IgD-negative memory B cell (primary cell): Measurements from ENCODE around the gene PCED1A. TPM values are rescaled to one million over a fixed set of nuclear protein-coding genes. Genes with fewer than 3 reads are reported as not detected.

ENCODE experiments used
- H3K27ac Mint-ChIP-seq, 3 donors: one replicate each; pipeline ENCODE4 v1.8.0; 2020 to 2022; ENCODE audit warnings: mild to moderate bottlenecking in 3 of 3, mixed read lengths in 3 of 3, moderate library complexity in 1 of 3
- H3K27me3 Mint-ChIP-seq: one replicate; pipeline ENCODE4 v1.8.0; 2021; ENCODE audit warnings: mixed read lengths
- H3K36me3 Mint-ChIP-seq: one replicate; pipeline ENCODE4 v1.8.0; 2020; ENCODE audit warnings: mild to moderate bottlenecking, mixed read lengths
- H3K4me1 Mint-ChIP-seq, 3 donors: one replicate each; pipeline ENCODE4 v1.8.0; 2020 to 2022; ENCODE audit warnings: mixed read lengths in 3 of 3, mild to moderate bottlenecking in 1 of 3
- H3K4me3 Mint-ChIP-seq, 4 donors: one replicate each; pipeline ENCODE4 v1.8.0; 2020 to 2022; ENCODE audit warnings: mild to moderate bottlenecking in 4 of 4, mixed read lengths in 4 of 4, moderate library complexity in 3 of 4
- H3K9me3 Mint-ChIP-seq, 3 donors: one replicate each; pipeline ENCODE4 v1.8.0; 2020 to 2021; ENCODE audit warnings: mixed read lengths in 3 of 3, mild to moderate bottlenecking in 1 of 3
- polyA plus RNA-seq: library from polyadenylated mRNA; unstranded; fragments of 300-500 nt; fragmentation: Illumina TruSeq; gene quantifications from one replicate; pipeline ENCODE4 v1.2.3, GENCODE V29; 2021

Gene PCED1A
- polyA plus RNA-seq, result 18.2 TPM

- peak within 1 kb of the TSS; percentile 85 to 98 (median 94) for H3K4me3 Mint-ChIP-seq
- no peaks in the 10 kb centered on the region for H3K9me3 Mint-ChIP-seq
- peaks cover 2% of the 10 kb centered on the region for H3K36me3 Mint-ChIP-seq
- no peaks in the 10 kb centered on the region for H3K27me3 Mint-ChIP-seq
- peak within 1 kb of the TSS in 2 of 3 donors; percentile 87 to 88 for H3K27ac Mint-ChIP-seq
- peaks cover 6 to 27% (median 10%) of the 10 kb centered on the region in 3 donors for H3K4me1 Mint-ChIP-seq
Observed at GRCh38 chr20:2840138-2840966, at the start of gene PCED1A, which contains the start of gene VPS16. Gene PCED1A (minus strand): TSS chr20:2840655. CDS start chr20:2839912, 743 bp downstream. Gene VPS16 (plus strand): TSS chr20:2840745. CDS start chr20:2840775, 30 bp downstream.

GRCh38 chr20:2889797-2890196, 49.3 kb upstream of the PCED1A start:
- H3K4me1 Mint-ChIP-seq, result peaks cover 31 to 42% (median 32%) of the 10 kb centered on the region in 3 donors
- H3K4me3 Mint-ChIP-seq, result no peak overlapping the region

GRCh38 chr20:2889209-2889608, 48.8 kb upstream of the PCED1A start:
- H3K4me3 Mint-ChIP-seq, result no peak overlapping the region
- H3K36me3 Mint-ChIP-seq, result peaks cover 12% of the 10 kb centered on the region
- H3K9me3 Mint-ChIP-seq, result no peaks in the 10 kb centered on the region
- H3K27me3 Mint-ChIP-seq, result no peaks in the 10 kb centered on the region
- H3K4me1 Mint-ChIP-seq, result peaks cover 32 to 44% (median 33%) of the 10 kb centered on the region in 3 donors
- H3K27ac Mint-ChIP-seq, result no peak overlapping the region

More at GRCh38 chr20:2889797-2890196, 49.3 kb upstream of the PCED1A start:
- H3K36me3 Mint-ChIP-seq, result peaks cover 13% of the 10 kb centered on the region
- no peaks in the 10 kb centered on the region for H3K9me3 Mint-ChIP-seq
- H3K27me3 Mint-ChIP-seq, result no peaks in the 10 kb centered on the region
- no peak overlapping the region for H3K27ac Mint-ChIP-seq

GRCh38 chr20:2888224-2888955, 47.9 kb upstream of the PCED1A start:
- Mint-ChIP-seq H3K4me1 (peaks cover 37 to 48% (median 40%) of the 10 kb centered on the region in 3 donors), H3K27ac (no peak overlapping the region), H3K36me3 (peaks cover 11% of the 10 kb centered on the region), H3K4me3 (no peak overlapping the region), H3K27me3 (no peaks in the 10 kb centered on the region), H3K9me3 (no peaks in the 10 kb centered on the region)

GRCh38 chr20:2887715-2888114, 47.3 kb upstream of the PCED1A start:
- H3K27me3 Mint-ChIP-seq, result no peaks in the 10 kb centered on the region
- no peak overlapping the region for H3K4me3 Mint-ChIP-seq
- H3K9me3 Mint-ChIP-seq, result no peaks in the 10 kb centered on the region
- H3K36me3 Mint-ChIP-seq, result peaks cover 11% of the 10 kb centered on the region
- peaks cover 37 to 45% (median 40%) of the 10 kb centered on the region in 3 donors for H3K4me1 Mint-ChIP-seq
- peak overlapping the region in 1 of 3 donors; percentile 7 for H3K27ac Mint-ChIP-seq

GRCh38 chr20:2883726-2884637, 43.5 kb upstream of the PCED1A start:
- H3K4me3 Mint-ChIP-seq, result peak overlapping the region in 1 of 4 donors; percentile 73
- peaks cover 25 to 35% (median 33%) of the 10 kb centered on the region in 3 donors for H3K4me1 Mint-ChIP-seq
- H3K36me3 Mint-ChIP-seq, result peaks cover 7% of the 10 kb centered on the region
- no peaks in the 10 kb centered on the region for H3K27me3 Mint-ChIP-seq
- H3K9me3 Mint-ChIP-seq, result no peaks in the 10 kb centered on the region
- H3K27ac Mint-ChIP-seq, result no peak overlapping the region

GRCh38 chr20:2880650-2881049, 40.2 kb upstream of the PCED1A start:
- no peaks in the 10 kb centered on the region for H3K27me3 Mint-ChIP-seq
- peaks cover 3% of the 10 kb centered on the region for H3K36me3 Mint-ChIP-seq
- H3K9me3 Mint-ChIP-seq, result no peaks in the 10 kb centered on the region
- H3K27ac Mint-ChIP-seq, result no peak overlapping the region
- peaks cover 20 to 43% (median 39%) of the 10 kb centered on the region in 3 donors for H3K4me1 Mint-ChIP-seq
- H3K4me3 Mint-ChIP-seq, result no peak overlapping the region

GRCh38 chr20:2879146-2879545, 38.7 kb upstream of the PCED1A start:
- Mint-ChIP-seq H3K27ac (peak overlapping the region in 1 of 3 donors; percentile 2), H3K27me3 (no peaks in the 10 kb centered on the region), H3K4me3 (no peak overlapping the region), H3K9me3 (no peaks in the 10 kb centered on the region), H3K36me3 (no peaks in the 10 kb centered on the region), H3K4me1 (peaks cover 25 to 46% (median 42%) of the 10 kb centered on the region in 3 donors)

GRCh38 chr20:2878515-2878914, 38.1 kb upstream of the PCED1A start:
- no peaks in the 10 kb centered on the region for H3K36me3 Mint-ChIP-seq
- peak overlapping the region in 1 of 3 donors; percentile 2 for H3K27ac Mint-ChIP-seq
- peaks cover 20 to 40% (median 37%) of the 10 kb centered on the region in 3 donors for H3K4me1 Mint-ChIP-seq
- no peaks in the 10 kb centered on the region for H3K27me3 Mint-ChIP-seq
- no peaks in the 10 kb centered on the region for H3K9me3 Mint-ChIP-seq
- no peak overlapping the region for H3K4me3 Mint-ChIP-seq

- H3K27ac Mint-ChIP-seq, result no peak overlapping the region
- no peaks in the 10 kb centered on the region for H3K9me3 Mint-ChIP-seq
- H3K4me1 Mint-ChIP-seq, result peaks cover 20 to 42% (median 38%) of the 10 kb centered on the region in 3 donors
- H3K36me3 Mint-ChIP-seq, result no peaks in the 10 kb centered on the region
- peaks cover 5% of the 10 kb centered on the region for H3K27me3 Mint-ChIP-seq
- H3K4me3 Mint-ChIP-seq, result peak overlapping the region; percentile 0 to 94 (median 46)
Observed at GRCh38 chr20:2875690-2876203, 35.3 kb upstream of the PCED1A start.

GRCh38 chr20:2874456-2874855, 34.0 kb upstream of the PCED1A start:
- Mint-ChIP-seq H3K27ac (peak overlapping the region in 2 of 3 donors; percentile 63 to 71), H3K4me1 (peaks cover 16 to 37% (median 36%) of the 10 kb centered on the region in 3 donors), H3K4me3 (peak overlapping the region; percentile 89 to 95 (median 94)), H3K9me3 (no peaks in the 10 kb centered on the region), H3K36me3 (no peaks in the 10 kb centered on the region), H3K27me3 (peaks cover 8% of the 10 kb centered on the region)

GRCh38 chr20:2873747-2874041, 33.2 kb upstream of the PCED1A start:
- Mint-ChIP-seq H3K4me3 (peak overlapping the region; percentile 89 to 95 (median 94)), H3K9me3 (no peaks in the 10 kb centered on the region), H3K27ac (peak overlapping the region in 2 of 3 donors; percentile 63 to 71), H3K27me3 (peaks cover 8% of the 10 kb centered on the region), H3K36me3 (no peaks in the 10 kb centered on the region), H3K4me1 (peaks cover 14 to 34% (median 33%) of the 10 kb centered on the region in 3 donors)

- H3K9me3 Mint-ChIP-seq, result no peaks in the 10 kb centered on the region
- no peaks in the 10 kb centered on the region for H3K36me3 Mint-ChIP-seq
- H3K4me1 Mint-ChIP-seq, result peaks cover 14 to 32% (median 30%) of the 10 kb centered on the region in 3 donors
- peak within 1 kb of the TSS; percentile 89 to 97 (median 94) for H3K4me3 Mint-ChIP-seq
- H3K27ac Mint-ChIP-seq, result peak within 1 kb of the TSS; percentile 82 to 97 (median 92)
- H3K27me3 Mint-ChIP-seq, result peaks cover 8% of the 10 kb centered on the region
Observed at GRCh38 chr20:2873010-2873746, 32.7 kb upstream of the PCED1A start, which contains the start of gene PTPRA. Gene PTPRA (plus strand): TSS chr20:2873481. CDS start chr20:2964278, 90,797 bp downstream.
